Stromal cell of bone marrow (primary cell): ENCODE measurements around the gene SURF4.
"Not testable (repeated sequence)": the region's sequence is repeated elsewhere in the genome, so short reads cannot be mapped to it uniquely, and the experiment has no call there.

Source experiments
- DNase-seq: peaks from one replicate; pipeline ENCODE4 v3.0.0-alpha.2; 2012; ENCODE audit warnings: low read depth

The SURF4 gene

DNA sequence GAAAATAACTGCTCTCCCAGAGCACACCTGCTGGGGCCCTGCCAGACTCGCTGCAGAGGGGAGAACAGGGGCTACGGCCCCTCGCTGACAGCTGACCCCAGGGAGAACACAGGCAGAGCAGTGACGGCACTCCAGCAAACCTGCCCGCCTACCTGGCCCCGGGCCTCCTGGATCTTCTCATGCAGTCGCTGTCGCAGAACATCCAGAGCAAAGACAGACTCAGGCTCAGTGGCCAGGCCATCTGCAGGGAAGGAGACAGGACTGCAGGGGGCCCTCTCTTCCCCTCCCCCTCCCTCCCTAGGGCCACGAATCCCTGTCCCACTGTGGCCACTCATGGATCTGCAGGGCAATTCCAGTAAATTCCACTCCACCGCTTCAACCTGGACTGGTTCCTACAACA is 42.3 kb downstream of the SURF4 start:
- DNase-seq, result no peak

DNA sequence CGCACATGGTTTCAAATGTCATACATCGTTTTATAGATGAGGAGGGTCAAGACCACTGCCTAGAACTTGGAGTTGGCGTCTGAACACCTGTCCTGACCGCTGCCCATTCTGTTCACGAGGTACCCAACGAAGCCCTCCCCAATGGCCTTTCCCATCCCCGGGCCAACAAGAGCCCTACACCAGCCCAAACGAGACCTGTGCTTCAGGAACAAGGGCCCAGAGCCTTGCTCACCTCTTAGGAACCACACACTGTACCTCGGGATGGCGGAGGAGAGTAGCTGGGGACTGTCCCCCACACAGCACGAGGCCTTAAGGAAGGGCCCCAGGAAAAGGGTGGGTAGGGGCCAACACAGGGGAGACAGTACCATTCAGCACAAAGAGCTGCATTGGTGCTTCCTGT is 42.8 kb downstream of the SURF4 start:
- DNase-seq, result no peak

DNA sequence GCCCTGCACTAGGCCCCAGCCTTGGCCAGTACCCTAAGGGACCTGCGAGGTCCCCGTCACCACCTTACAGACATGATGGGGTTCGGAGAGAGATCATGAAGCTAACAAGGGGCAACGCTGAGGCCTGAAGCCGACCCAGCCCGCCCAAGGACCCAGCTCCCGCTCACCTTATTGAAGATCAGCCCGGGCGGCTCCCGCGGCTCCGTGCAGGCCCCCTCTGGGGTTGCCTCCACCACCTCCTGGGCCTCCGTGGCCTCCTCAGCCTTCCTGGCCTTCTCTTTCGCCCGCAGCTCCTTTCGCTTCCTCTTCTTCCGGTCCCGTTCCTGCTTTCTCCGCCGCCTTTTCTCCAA is 43.5 kb downstream of the SURF4 start:
- no peak for DNase-seq

DNA sequence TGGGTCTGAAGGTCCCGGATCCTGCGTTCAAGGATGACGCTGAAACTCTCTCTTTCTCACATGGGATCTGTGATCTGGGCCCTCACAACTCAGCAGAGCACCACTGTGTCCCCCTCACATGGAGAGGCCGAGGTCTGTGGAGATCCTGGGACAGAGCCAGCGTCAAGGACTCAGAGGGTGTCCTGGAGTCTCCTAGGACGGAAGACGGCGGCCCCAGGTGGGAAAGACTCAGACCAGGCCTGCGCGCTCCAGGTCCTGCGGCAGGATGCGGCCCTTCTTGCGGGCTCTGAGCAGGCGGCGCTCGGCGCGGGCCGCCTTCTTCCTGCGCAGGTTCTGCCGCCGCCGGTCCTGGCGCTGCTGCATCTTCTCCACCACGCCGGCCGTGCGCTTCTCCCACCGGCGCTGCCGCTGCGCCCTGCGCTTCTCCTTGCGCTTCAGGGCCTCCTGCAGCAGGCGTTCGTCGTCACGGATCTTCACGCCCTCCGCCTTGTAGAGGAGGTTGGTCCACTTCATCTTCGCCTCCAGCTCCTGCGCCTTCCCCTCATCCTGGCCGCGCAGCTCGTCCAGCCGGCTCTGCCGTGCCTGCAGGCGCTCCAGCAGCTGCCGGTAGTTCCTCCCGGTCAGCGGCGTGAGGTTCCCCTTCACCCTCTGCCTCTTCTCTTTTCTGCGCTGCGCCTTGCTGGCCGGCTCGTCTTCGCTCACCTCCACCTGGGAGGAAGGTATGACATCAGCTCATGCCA is 44.0 kb downstream of the SURF4 start:
- DNase-seq, result no peak

DNA sequence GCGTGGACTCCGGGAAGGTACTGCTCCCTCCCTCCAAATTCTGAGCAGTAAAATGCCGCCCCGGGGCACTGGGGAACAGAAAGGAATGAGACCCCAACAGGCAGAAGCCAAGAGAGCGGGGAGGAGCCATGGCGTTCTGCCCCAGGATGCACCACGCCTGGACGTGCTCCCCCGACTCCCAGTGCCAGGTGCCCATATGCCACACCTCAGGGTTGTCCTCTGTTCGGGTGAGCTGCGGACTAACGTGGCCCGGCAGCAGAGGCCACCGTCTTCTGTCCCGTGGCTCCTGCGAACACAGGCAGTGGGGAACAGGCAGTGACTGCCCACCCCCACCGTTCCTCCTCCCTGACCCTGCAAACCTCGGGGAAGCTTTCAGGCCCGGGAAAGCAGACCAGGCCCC is 44.6 kb downstream of the SURF4 start:
- DNase-seq, result no peak

DNA sequence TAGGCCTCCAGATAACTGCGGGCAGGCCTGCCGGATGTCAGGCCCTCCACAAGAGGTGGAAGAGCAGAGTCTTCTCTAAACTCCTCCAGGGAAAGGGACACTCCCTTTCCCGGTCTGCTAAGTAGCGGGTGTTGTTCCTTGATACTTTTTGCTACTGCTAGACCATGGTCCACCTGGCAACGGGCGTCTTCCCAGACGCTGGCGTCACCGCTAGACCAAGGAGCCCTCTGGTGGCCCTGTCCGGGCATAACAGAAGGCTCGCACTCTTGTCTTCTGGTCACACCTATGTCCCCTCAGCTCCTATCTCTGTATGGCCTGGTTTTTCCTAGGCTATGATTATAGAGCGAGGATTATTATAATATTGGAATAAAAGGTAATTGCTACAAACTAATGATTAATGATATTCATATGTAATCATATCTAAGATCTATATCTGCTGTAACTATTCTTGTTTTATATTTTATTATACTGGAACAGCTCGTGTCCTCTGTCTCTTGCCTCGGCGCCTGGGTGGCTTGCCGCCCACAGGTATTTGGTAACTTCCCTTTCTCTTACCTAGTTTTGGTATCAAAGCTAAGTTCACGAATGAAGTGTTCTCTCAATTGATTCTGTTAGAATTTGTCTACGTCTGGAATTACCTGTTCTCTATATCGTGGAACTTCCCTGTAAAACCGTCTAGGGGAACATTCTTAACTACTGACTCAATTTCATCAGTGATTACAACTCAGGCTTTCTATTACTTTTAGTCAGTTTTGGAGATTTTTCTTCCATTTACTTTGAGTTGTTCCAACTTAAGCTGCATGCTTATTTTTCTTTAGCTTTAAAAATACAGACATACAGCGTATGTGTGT is 46.3 kb downstream of the SURF4 start:
- DNase-seq, result not testable (repeated sequence)

DNA sequence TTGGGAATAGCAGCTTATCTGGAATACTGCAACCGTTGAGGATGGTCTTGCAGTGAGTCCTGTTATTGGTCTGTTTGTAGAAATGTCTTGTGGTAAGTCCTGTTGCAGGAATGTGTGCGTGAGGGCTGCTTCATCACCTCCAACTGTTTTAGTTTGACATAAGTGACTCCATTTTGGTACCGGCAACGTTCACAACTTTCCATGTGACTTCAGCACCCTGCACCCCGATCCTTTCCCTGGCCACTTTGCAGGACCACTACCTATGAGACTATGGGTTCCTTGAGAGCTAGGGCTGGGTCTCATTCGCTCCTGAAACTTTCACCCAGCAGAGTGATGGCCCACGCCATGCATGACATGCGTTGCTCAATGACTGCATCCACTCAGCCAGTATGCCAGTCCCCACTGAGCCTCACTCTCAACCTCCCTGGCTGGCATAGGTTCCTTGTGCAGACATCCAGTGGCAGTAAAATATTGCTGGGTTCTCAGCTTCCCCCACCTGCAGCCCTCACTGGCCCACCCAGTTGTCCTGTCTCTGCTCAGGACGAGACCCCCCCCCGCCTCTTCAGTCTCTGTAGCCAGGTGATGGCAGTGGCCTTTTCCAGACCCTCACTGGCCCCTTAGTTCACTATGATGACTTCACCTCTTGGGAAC is 47.9 kb downstream of the SURF4 start:
- DNase-seq, result no peak

DNA sequence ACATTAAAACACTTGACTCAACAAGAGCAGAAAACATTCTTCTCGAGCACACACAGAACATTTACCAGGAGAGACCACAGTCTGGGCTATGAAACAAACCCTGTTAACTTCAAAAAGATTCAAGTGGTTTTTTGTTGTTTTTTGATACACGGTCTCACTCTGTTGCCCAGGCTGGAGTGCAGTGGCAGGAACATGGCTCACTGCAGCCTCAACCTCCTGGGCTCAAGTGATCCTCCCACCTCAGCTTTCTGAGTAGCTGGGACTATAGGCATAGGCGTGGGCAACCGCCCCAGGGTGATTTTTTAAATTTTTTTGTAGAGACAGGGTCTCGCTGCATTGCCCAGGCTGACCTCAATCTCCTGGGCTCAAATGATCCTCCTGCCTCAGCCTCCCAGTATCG is 48.8 kb downstream of the SURF4 start:
- DNase-seq, result not testable (repeated sequence)

DNA sequence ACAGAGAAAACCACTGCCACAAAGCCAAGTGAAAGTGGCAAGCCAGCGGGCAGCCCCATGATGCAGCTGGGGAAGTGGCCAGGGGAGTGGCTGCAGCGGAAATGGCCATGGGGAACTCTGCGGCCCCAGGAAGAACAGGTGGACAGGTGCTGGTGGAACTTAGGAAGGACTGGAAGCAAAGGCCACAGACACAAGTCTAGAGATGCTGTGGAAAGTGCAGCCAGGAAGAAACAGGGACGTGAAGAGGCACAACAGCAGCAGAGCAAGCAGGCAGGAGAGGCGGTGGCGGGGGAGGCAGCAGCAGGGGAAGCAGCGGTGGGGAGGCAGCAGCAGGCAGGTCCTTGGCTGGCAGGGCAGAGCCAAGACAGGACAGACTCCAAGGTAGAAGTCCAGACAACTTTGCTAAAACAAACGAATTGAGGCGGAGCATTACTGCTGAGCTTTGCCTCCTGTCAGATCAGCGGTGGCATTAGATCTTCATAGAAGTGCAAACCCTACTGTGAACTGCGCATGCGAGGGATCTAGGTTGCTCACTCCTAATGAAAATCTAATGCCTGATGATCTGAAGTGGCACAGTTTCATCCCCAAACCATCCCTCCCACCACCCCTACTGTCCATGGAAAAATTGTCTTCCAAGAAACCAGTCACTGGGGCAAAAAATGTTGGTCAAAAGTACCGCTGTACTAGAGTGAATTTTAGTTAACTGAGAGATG is 51.7 kb downstream of the SURF4 start:
- DNase-seq, result no peak

DNA sequence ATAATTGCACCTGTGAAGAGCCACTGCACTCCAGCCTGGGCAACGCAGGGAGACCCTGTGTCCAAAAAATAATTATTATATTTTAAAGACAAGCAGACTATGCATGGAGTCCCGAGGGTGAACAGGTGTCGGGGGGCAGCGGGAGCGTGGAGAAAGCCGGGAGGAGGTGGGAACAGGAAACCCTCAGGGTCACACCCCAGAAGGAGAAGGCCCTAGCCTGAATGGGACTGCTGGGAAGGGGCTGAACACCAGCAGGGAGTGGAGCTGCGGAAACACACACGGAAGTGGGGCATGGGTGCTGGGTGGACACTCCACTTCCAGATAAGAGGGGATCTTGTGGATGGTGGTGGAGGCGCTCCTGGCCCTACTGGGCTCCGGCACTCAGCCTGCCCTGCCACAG is 52.6 kb downstream of the SURF4 start:
- no peak for DNase-seq

DNA sequence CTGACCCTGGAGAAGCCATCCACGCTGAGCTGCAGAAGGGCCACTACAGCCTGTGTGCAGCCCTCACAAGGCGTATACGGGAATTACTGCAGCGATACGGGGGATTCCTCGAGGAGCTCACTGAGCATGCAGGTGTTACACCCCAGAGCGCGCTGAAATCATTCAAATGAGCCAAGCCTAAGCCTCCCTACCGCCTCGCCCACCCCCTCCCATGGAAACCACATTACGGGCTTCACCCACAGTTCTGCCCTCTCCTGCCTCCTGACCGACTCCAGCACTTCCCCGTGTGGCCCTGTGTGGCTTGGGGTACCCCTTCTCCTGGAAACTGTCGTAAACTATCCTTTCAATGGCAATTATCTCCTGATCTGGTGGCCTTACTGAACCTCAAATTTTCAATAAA is 53.2 kb downstream of the SURF4 start:
- no peak for DNase-seq

DNA sequence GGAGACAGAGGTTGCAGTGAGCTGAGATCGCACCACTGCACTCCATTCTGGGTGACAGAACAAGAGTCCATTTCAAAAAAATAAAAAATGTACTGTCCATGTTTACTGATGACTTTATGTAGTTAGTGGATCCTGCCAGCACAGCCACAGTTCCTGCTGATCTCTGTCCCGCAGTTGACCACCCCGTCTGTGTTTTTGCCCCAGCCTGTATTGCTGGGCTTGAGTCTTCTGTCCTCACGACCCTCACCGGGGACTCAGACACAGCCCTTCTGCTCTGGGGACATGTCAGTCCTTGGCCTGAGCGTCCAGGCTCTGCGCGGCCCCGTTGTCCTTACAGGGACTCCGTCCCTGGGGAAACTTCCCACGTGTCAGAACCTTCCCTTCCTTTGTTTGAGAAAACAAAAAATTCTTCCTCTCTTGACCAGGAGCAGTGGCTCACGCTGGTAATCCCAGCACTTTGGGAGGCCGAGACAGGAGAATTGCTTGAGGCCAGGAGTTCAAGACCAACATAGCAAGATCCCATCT is 54.4 kb downstream of the SURF4 start:
- DNase-seq, result no peak

DNA sequence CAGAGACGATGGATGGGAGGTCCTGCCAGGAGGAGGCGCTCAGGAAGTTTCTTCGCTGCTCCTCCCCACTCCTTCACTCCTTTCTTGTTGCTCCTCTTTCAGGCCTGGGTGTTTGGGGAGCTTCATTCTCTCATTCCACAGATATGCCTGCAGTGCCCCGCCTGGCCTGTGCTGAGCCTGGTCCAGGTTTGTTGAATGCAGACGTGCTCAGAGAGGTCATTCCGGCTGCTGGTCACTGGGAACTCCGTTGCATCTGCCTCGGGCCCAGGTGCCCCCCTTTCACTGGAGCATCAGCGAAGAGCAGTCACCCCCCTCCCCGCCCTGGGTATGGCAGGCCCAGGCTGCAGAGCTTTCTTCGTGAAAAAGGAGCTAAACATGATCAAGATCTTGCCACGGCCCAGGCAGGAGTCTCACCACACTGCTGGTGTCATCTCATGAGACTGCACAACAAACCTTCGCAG is 55.4 kb downstream of the SURF4 start:
- DNase-seq, result no peak

DNA sequence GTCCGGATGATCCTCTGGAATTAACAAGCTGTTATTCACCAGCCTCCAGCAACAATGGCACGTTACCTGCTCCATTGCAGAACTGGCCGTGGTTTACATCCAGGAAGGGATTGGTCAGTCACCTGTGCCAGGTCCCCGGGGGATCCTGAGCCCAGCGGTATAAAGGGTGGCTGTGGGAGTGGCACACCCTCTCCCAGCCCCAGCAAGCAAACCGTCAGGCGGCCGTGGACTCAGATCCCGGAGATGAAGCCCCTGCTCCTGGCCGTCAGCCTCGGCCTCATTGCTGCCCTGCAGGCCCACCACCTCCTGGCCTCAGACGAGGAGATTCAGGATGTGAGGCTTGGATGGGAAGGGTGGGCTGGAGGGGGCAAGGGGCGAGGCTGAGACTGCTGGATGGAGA is 58.3 kb downstream of the SURF4 start:
- DNase-seq, result not testable (repeated sequence)

DNA sequence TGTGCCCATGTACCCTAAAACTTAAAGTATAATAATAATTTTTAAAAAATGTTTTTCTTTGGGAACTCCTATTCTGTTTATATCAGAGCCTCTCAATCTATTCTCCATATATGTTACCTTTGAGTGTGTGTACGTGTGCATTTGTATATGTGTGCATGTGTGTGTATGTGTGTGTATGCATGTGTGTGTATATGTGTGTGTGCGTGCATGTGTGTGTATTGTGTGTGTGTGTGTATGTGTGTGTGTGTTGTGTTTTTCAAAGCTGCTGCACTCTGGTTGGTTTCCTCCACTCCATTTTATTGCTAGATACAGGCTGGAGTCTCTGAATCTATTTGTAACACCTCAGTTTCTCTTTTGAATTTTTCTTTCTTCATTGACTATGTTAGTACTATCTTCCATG is 59.9 kb downstream of the SURF4 start:
- DNase-seq, result no peak
